RWPE2 (cell line): ENCODE results near the gene LRFN2.

Experiments used
- ATAC-seq: fragments of 200-7000 bp; cut with Tn5 transposase; 3 replicates; pipeline ENCODE4 v1.9.1; 2021; ENCODE audit warnings: low read depth
- DNase-seq: peaks from one replicate; pipeline ENCODE4 v3.0.0-alpha.2; 2020; ENCODE audit warnings: low spot score
- H3K27ac ChIP-seq: fragments of 450-650 bp; 2 replicates; pipeline ENCODE4 v1.5.1; 2017; ENCODE audit warnings: mild to moderate bottlenecking; ENCODE audit not compliant: poor library complexity, severe bottlenecking
- H3K27me3 ChIP-seq: fragments of 250-450 bp; sonication (Bioruptor Pico); 2 replicates; pipeline ENCODE4 v1.5.1; 2021; ENCODE audit warnings: mild to moderate bottlenecking, moderate library complexity; ENCODE audit not compliant: insufficient read depth, poor library complexity, severe bottlenecking
- H3K36me3 ChIP-seq: fragments of 250-450 bp; sonication (Bioruptor Pico); 2 replicates; pipeline ENCODE4 v1.5.1; 2020; ENCODE audit warnings: low read depth, mild to moderate bottlenecking, moderate library complexity
- H3K4me1 ChIP-seq: fragments of 250-450 bp; sonication (Bioruptor Pico); 2 replicates; pipeline ENCODE4 v1.5.1; 2021; ENCODE audit warnings: mild to moderate bottlenecking, moderate library complexity; ENCODE audit not compliant: insufficient read depth, poor library complexity, severe bottlenecking
- H3K4me3 ChIP-seq: fragments of 250-450 bp; sonication (Bioruptor Pico); 2 replicates; pipeline ENCODE4 v1.5.1; 2021; ENCODE audit warnings: mild to moderate bottlenecking, moderate library complexity; ENCODE audit not compliant: severe bottlenecking
- H3K9me3 ChIP-seq: fragments of 250-450 bp; sonication (Bioruptor Pico); 2 replicates; pipeline ENCODE4 v1.5.1; 2021; ENCODE audit warnings: mild to moderate bottlenecking, moderate library complexity; ENCODE audit not compliant: severe bottlenecking
- TF ChIP-seq, protein P1 (sequence below): fragments of 450-650 bp; IDR thresholded peaks from one replicate; pipeline ENCODE4 v1.5.1; 2017; ENCODE audit warnings: mild to moderate bottlenecking, moderate library complexity; ENCODE audit not compliant: poor library complexity, severe bottlenecking

The LRFN2 gene

DNA sequence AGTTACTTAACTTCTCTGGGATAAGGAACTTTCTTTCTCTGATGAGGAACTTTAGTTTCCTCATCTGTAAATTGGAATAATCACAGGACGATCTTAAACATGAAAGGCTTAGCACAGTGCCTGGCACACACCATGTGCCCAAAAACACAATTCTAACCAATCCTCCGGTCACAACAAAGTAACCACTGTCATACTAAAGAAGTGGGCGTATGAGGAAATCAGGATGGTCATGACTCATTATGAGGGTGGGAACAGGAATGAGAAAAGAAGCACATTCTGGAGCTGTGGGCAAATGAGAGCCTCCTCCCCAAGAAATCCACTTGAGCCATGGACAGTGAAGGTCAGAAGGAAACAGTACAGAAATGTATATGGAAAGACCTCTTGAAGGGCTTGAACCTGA lies 82.9 kb downstream of the LRFN2 start:
- ATAC-seq, result no peak
- TF ChIP-seq, protein P1, sequence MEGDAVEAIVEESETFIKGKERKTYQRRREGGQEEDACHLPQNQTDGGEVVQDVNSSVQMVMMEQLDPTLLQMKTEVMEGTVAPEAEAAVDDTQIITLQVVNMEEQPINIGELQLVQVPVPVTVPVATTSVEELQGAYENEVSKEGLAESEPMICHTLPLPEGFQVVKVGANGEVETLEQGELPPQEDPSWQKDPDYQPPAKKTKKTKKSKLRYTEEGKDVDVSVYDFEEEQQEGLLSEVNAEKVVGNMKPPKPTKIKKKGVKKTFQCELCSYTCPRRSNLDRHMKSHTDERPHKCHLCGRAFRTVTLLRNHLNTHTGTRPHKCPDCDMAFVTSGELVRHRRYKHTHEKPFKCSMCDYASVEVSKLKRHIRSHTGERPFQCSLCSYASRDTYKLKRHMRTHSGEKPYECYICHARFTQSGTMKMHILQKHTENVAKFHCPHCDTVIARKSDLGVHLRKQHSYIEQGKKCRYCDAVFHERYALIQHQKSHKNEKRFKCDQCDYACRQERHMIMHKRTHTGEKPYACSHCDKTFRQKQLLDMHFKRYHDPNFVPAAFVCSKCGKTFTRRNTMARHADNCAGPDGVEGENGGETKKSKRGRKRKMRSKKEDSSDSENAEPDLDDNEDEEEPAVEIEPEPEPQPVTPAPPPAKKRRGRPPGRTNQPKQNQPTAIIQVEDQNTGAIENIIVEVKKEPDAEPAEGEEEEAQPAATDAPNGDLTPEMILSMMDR, result no peak

DNA sequence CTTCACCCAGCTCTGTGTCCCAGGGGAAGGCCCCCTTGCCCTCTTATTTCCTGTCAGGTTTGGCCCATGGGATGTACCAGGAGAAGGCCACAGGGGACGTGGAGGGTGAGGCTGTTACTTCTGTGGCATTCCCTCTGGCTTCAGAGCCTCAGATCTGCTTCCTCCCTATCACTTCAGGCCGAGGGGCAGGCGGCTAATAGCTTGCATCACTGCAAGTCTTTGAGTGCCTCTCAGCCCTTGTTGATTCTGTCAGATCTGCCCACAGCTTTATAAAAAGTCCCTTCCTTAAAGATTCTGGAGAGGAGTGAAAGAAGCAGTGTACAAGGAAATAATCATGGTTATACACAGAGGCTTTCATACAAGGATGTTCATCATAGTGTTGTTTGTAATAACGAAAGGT lies 86.9 kb downstream of the LRFN2 start:
- no peaks in the 10 kb centered on the region for H3K27me3 ChIP-seq
- TF ChIP-seq, protein P1, result no peak

More for the DNA sequence above, 82.9 kb downstream of the LRFN2 start:
- no peak overlapping the region for H3K27ac ChIP-seq
- H3K4me3 ChIP-seq, result no peak overlapping the region
- no peaks in the 10 kb centered on the region for H3K36me3 ChIP-seq
- H3K27me3 ChIP-seq, result no peaks in the 10 kb centered on the region
- H3K9me3 ChIP-seq, result no peaks in the 10 kb centered on the region
- no peak for DNase-seq
- peaks cover 3% of the 10 kb centered on the region for H3K4me1 ChIP-seq

DNA sequence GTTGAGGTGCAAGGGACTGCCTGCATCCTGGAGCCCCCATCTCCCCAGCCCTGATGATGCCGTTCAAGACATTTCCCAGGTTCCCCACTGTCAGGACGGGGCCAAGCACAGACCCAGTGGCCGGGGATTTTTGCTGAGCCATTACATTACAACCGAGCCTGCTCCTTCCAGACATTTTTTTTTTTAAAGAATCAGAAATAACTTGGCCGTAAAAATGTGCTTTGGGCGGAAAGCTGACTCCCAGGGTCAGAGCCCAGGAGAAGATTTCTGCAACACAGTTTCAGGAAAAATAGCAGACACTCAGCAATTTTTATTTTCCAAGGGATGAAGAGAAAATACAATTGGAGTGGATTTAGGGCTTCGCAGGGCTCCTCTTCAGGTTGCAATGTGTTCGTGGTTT lies 87.9 kb downstream of the LRFN2 start:
- no peak for DNase-seq
- no peaks in the 10 kb centered on the region for H3K27me3 ChIP-seq

More for the DNA sequence above, 86.9 kb downstream of the LRFN2 start:
- ATAC-seq (no peak), DNase-seq (no peak)
- no peak overlapping the region for H3K27ac ChIP-seq
- no peaks in the 10 kb centered on the region for H3K9me3 ChIP-seq
- H3K4me1 ChIP-seq, result peaks cover 3% of the 10 kb centered on the region
- H3K36me3 ChIP-seq, result no peaks in the 10 kb centered on the region
- no peak overlapping the region for H3K4me3 ChIP-seq

DNA sequence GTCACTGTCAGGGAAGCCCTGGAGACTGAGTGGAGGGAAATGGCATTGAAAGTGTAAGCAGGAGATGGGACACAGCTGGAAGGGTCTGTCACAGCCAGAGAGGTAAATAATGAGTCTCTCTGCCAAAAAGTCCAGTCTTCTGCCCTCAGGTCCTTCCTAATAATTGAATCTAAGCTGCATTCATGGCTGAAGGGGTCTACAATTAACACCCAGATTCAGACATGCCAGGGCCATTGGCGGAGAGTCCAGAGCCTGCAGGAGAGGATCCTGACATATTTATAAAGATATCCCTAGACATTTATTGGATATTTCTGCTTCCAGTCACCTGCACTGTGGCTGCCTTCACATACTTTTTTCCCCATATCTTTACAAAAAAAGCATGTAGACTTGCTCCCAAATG lies 89.0 kb downstream of the LRFN2 start:
- no peaks in the 10 kb centered on the region for H3K36me3 ChIP-seq
- no peaks in the 10 kb centered on the region for H3K9me3 ChIP-seq
- no peaks in the 10 kb centered on the region for H3K4me1 ChIP-seq
- TF ChIP-seq, protein P1, result no peak
- DNase-seq (no peak), ATAC-seq (no peak)
- H3K27me3 ChIP-seq, result no peaks in the 10 kb centered on the region
- no peak overlapping the region for H3K27ac ChIP-seq
- no peak overlapping the region for H3K4me3 ChIP-seq

More for the DNA sequence above, 87.9 kb downstream of the LRFN2 start:
- TF ChIP-seq, protein P1, result no peak
- Histone ChIP-seq H3K4me1 (peaks cover 1% of the 10 kb centered on the region), H3K36me3 (no peaks in the 10 kb centered on the region), H3K4me3 (no peak overlapping the region), H3K9me3 (no peaks in the 10 kb centered on the region), H3K27ac (no peak overlapping the region)
- ATAC-seq, result no peak

DNA sequence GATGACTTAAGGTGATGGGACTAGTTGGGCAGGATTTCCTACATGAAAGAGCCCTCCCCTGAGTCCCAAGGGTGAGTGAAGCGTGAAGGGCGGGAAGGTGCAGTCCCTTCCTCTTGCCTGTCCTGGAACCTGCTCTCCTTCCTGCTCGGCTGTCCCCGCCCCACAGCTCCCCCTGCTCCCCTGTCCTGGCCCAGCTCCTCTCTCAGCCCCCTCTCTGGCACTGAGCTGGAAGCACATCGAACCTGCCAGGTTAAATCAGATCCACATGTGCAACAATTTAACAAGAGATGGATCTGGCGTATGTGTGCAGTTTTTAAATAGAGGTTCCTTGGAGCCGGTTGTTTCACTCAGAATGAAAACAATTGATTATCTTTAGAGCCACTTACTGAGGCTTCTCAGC lies 95.0 kb downstream of the LRFN2 start:
- TF ChIP-seq, protein P1, result no peak
- Histone ChIP-seq H3K27ac (no peak overlapping the region), H3K4me3 (no peak overlapping the region), H3K27me3 (no peaks in the 10 kb centered on the region), H3K36me3 (no peaks in the 10 kb centered on the region), H3K9me3 (no peaks in the 10 kb centered on the region), H3K4me1 (no peaks in the 10 kb centered on the region)
- ATAC-seq (no peak), DNase-seq (no peak)
